GM18868 (cell line): ENCODE data around the gene MALSU1.

ENCODE experiments used
- ATAC-seq: cut with Tn5 transposase; IDR thresholded peaks from one replicate; pipeline ENCODE4 v1.9.1; 2021; ENCODE audit warnings: mild to moderate bottlenecking, moderate library complexity; ENCODE audit not compliant: unreplicated experiment

Gene MALSU1

DNA sequence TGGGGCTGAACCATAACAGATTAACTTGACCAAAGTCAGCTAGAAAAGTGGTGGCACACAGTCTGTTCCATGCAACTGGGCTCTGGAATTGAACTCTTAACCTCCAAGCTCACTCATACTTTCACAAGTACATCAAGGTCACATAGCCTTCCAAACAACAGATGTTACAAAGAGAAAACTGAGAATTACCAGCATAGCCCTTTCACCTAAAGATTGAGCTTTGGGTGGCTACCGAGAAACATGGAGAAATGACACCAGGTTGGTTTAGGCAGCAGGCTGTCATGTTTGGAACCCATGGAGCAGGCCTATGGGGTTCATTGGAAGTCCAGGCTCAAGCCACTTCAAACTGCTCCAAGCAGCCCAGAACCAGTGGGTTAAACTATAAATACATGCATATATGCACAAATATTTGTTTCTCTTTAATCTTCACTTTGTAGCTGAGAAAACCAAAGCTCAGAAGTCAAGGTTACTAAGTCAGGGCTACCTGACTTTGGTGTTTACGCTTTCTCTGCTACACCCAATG lies 59.1 kb downstream of the MALSU1 start:
- ATAC-seq, result no peak
